Epithelial cell of esophagus (primary cell): ENCODE results near the gene MEG3.
"Not testable (repeated sequence)": the region's sequence is repeated elsewhere in the genome, so short reads cannot be mapped to it uniquely, and the experiment has no call there.

Experiments used
- DNase-seq: peaks from one replicate; pipeline ENCODE4 v3.0.0; 2010; ENCODE audit warnings: low read depth
- H3K4me3 ChIP-seq: 2 replicates; pipeline ENCODE4 v1.5.1; 2011; ENCODE audit warnings: mild to moderate bottlenecking, low read length, control low read depth
- TF ChIP-seq, protein P1 (sequence below): IDR thresholded peaks from 2 replicates; pipeline ENCODE4 v1.5.1; 2011; ENCODE audit warnings: low read depth, mild to moderate bottlenecking, low read length, control low read depth, inconsistent platforms; ENCODE audit not compliant: insufficient read depth; ENCODE audit errors: missing control alignments

The MEG3 gene

DNA sequence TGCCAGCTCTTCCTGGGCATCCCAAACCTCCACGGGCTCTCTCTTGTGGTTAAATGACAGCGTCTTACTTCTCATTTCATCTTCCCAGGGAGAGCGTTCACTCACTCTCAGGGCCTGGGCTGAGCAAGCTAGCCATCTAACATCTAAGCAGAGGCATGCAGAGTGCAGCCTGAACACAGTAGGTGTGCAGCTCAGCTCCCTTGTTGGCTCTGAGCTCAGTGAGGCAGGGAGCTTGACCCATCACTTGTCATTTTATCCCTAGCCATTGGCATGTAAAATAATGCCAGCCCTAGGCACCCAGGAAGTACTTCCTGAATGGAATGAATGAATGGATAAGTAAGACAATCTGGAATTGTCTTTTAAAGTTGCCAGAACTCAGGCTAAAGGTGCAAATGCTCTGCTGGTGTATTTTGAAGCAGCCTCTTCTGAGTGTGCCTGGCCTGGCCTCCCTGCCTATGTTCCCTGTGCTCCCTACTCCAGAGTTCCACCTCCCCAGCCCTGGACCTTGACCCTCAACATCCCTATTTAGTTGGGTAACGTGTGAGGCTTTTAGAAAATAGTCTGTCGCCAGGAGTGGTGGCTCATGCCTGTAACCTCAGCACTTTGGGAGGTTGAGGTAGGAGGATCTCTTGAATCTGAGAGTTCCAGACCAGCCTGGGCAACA lies 9.5 kb upstream of the MEG3 start:
- no peak overlapping the region for H3K4me3 ChIP-seq
- TF ChIP-seq, protein P1, sequence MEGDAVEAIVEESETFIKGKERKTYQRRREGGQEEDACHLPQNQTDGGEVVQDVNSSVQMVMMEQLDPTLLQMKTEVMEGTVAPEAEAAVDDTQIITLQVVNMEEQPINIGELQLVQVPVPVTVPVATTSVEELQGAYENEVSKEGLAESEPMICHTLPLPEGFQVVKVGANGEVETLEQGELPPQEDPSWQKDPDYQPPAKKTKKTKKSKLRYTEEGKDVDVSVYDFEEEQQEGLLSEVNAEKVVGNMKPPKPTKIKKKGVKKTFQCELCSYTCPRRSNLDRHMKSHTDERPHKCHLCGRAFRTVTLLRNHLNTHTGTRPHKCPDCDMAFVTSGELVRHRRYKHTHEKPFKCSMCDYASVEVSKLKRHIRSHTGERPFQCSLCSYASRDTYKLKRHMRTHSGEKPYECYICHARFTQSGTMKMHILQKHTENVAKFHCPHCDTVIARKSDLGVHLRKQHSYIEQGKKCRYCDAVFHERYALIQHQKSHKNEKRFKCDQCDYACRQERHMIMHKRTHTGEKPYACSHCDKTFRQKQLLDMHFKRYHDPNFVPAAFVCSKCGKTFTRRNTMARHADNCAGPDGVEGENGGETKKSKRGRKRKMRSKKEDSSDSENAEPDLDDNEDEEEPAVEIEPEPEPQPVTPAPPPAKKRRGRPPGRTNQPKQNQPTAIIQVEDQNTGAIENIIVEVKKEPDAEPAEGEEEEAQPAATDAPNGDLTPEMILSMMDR, result no peak
- no peak for DNase-seq

DNA sequence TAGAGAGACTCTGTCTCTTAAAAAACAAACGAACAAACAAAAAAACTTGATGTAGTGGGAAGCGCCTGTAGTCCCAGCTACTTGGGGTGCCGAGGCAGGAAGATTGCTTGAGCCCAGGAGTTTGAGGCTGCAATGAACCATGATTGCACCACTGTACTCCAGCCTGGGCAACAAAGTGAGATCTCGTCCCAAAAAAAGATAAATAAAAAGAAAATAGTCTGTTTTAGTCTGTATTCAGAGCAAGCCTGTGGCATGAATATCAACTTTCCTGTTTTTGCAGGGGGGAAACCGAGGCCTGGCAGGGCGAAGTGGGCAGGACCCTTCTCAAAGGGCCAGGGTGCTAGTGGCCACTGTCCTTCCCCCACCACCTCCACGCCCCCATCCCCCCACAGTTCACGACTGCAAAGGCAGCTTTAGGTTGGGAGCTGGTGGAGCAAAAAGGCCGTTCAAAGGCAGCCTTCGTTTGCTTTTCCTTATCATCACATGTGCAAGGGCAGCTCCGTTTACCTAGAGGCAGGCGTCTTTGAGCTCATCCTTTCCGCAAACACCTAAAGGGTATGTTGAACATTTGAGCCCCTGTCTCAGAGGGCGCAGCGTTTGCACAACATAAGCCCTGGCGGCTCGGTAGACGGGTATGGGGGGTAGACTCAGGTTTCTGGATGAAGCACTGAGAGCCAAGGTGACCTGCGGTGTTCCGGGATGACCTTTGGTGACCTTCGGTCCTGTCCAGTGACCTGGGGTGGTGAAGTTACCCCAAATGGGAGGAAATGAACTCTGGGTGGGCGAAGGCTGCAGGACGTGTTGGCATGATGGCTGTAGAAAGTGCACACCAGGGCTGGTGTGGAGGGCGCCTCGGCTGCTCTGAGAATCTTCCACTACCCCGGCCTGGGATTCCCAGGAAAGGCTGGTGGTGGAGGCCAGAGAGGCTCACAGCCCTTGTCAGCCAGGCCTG lies 8.7 kb upstream of the MEG3 start:
- TF ChIP-seq, protein P1, result no peak
- DNase-seq, result no peak
- H3K4me3 ChIP-seq, result no peak overlapping the region

DNA sequence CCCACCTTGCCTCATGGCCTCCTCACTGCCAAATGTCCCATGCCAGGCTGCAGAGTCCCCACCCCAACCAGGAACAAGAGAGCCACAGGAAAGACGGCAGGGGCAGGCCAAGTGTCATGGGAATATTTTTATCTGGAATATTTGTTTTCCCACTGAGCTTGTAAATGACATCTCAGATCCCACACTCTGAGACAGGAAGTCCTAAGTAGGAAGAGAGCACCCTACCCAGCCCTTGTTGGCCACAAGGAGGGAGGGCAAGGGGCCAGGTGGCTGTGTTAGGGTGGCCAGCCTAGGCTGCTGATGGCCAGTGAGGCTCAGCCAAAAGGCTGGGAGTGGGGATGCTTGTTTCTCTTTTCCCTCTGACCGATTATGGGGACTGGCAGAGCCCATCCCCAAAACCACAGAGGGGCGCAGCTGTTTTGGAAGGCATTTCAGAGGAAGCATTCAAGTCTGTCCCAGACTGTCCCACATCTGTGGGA lies 7.7 kb upstream of the MEG3 start:
- TF ChIP-seq, protein P1, result no peak
- no peak overlapping the region for H3K4me3 ChIP-seq
- DNase-seq, result no peak

DNA sequence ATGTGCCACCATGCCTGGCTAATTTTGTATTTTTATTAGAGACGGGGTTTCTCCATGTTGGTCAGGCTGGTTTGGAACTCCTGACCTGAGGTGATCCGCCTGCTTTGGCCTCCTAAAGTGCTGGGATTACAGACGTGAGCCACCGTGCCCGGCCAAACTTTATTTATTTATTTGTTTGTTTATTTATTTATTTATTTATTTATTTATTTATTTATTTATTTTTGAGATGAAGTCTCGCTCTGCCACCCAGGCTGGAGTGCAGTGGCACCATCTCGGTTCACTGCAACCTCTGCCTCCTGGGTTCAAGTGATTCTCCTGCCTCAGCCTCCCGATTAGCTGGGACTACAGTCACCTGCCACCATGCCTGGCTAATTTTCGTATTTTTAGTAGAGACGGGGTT lies 7.0 kb upstream of the MEG3 start:
- DNase-seq, H3K4me3 ChIP-seq: not testable (repeated sequence)

DNA sequence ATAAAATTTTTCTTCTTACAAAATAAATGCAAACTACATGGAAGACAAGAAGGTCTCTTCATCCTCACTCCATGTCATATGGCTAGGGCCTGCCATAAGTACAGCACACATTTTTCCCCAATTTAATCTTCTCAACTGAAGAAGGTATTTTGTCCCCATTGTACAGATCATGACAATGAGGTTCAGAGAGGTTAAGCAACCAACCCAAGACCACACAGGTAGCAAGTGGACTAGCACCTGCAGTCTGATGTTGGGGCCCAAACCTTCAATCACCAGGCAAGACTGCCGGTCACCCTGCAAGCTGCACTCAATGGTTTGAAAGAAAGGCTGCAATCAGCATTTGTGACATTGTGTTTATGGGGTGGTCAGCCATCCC lies 6.5 kb upstream of the MEG3 start:
- no peak overlapping the region for H3K4me3 ChIP-seq
- DNase-seq, result no peak
- TF ChIP-seq, protein P1, result no peak

DNA sequence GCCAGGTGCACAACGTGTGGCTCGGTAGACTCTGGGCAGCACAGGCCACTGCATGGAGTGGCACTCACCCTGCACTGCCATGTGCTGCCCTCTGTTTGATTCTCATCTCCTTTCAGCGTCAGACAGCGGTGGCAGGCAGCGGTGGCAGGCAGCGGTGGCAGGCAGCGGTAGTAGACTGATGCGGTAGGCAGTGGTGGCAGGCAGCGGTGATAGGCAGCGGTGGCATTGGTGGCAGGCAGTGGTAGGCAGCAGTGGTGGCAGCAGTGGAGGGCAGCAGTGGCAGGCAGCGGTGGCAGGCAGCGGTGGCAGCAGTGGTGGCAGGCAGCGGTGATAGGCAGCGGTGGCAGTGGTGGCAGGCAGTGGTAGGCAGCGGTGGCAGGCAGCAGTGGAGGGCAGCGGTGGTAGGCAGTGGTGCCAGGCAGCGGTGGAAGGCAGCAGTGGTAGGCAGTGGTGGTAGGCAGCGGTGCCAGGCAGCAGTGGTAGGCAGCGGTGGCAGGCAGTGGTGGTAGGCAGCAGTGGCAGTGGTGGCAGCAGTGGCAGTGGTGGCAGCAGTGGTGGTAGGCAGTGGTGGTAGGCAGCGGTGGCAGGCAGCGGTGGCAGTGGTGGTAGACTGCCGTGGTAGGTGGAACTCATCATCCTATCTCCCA lies 6.0 kb upstream of the MEG3 start:
- no peak for DNase-seq
- TF ChIP-seq, protein P1, result no peak
- no peak overlapping the region for H3K4me3 ChIP-seq

DNA sequence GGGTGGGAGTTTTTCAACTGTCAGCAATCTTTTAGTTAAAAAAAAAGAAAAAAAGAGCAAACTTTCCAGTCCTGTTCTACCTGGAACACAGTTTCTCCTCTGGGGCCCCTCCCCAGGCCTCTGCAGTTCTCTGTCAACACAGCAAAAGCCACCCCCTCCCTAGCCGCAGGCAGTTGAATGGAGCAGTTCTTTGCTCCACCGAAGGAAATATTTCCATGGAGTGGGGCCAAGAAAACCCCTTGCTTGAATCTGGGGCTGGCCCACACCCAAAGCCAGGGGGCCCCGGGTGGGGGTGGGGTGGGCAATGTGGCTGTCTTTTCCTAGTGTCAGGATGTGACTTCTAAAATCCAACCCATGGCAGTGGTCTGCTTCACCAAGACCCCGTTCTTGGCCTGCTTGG lies 5.0 kb upstream of the MEG3 start:
- TF ChIP-seq, protein P1, result no peak
- no peak for DNase-seq
- no peak overlapping the region for H3K4me3 ChIP-seq
